ENCODE data around the gene POLE. TPM values are rescaled to one million over a fixed set of nuclear protein-coding genes. Genes with fewer than 3 reads are reported as not detected.

The POLE gene
- total RNA-seq, 4 donors from 2014 or later: 32.2 to 133 (median 44.4) TPM

- 95% methylated on average over 12 of the region's 12 CpGs for WGBS, 2 donors
- no peak for DNase-seq (ENCODE audit: low spot score in 2 of 2)
- Histone ChIP-seq H3K4me3 (no peak overlapping the region), H3K27ac (no peak overlapping the region), H3K4me1 (peaks cover 0 to 20% (median 0%) of the 10 kb centered on the region in 4 donors), H3K36me3 (peaks cover 0 to 98% (median 0%) of the 10 kb centered on the region in 3 donors), H3K27me3 (no peaks in the 10 kb centered on the region), H3K9me3 (no peaks in the 10 kb centered on the region)
- no peak for TF ChIP-seq POLR2A (IDR thresholded peaks at IDR 0.05)
- TF ChIP-seq, protein P1, sequence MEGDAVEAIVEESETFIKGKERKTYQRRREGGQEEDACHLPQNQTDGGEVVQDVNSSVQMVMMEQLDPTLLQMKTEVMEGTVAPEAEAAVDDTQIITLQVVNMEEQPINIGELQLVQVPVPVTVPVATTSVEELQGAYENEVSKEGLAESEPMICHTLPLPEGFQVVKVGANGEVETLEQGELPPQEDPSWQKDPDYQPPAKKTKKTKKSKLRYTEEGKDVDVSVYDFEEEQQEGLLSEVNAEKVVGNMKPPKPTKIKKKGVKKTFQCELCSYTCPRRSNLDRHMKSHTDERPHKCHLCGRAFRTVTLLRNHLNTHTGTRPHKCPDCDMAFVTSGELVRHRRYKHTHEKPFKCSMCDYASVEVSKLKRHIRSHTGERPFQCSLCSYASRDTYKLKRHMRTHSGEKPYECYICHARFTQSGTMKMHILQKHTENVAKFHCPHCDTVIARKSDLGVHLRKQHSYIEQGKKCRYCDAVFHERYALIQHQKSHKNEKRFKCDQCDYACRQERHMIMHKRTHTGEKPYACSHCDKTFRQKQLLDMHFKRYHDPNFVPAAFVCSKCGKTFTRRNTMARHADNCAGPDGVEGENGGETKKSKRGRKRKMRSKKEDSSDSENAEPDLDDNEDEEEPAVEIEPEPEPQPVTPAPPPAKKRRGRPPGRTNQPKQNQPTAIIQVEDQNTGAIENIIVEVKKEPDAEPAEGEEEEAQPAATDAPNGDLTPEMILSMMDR (IDR thresholded peaks at IDR 0.05): no peak
- TF ChIP-seq EP300 (IDR thresholded peaks at IDR 0.05): no peak
Measured at GRCh38 chr12:132576701-132577100, 110.4 kb downstream of the POLE start.

DNA sequence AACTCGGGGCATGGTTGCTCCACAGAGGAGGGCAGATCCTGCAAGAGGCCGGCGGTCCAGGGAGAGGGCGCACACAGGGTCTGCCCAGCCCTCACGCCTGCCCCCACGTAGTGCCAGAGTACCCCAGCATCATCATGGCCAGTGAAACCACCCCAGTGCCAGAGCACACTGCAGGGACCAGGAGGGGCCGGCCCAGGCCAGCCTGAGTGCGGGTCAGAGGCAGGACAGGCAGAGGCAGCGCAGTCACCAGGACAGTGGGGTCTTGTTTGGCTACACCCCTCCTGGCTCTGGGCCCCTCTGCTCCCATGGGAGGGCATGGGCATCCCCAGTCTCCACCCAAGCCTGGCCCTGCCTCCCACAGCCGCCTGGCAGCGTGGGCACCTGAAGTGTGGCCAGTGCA, 111.5 kb downstream of the POLE start:
- 89 to 96% methylated on average over 7 to 8 of the region's 11 CpGs for WGBS, 2 donors
- no peak overlapping the region for H3K4me3 ChIP-seq
- H3K9me3 ChIP-seq: no peaks in the 10 kb centered on the region
- TF ChIP-seq EP300 (IDR thresholded peaks at IDR 0.05): no peak
- TF ChIP-seq, protein P1 (IDR thresholded peaks at IDR 0.05): no peak
- no peak for TF ChIP-seq POLR2A (IDR thresholded peaks at IDR 0.05)
- H3K36me3 ChIP-seq: peaks cover 0 to 98% (median 0%) of the 10 kb centered on the region in 3 donors
- H3K27ac ChIP-seq: no peak overlapping the region
- no peak for DNase-seq (ENCODE audit: low spot score in 2 of 2)
- no peaks in the 10 kb centered on the region for H3K27me3 ChIP-seq
- peaks cover 0 to 17% (median 0%) of the 10 kb centered on the region in 4 donors for H3K4me1 ChIP-seq

GRCh38 chr12:132574271-132574996, 112.7 kb downstream of the POLE start:
- no peaks in the 10 kb centered on the region for H3K9me3 ChIP-seq
- WGBS, 2 donors: 95 to 97% methylated on average over 20 to 35 of the region's 39 CpGs
- TF ChIP-seq POLR2A (IDR thresholded peaks at IDR 0.05) (no peak), EP300 (IDR thresholded peaks at IDR 0.05) (no peak)
- TF ChIP-seq, protein P1 (IDR thresholded peaks at IDR 0.05): no peak
- H3K27me3 ChIP-seq: no peaks in the 10 kb centered on the region
- peaks cover 0 to 15% (median 0%) of the 10 kb centered on the region in 4 donors for H3K4me1 ChIP-seq
- H3K36me3 ChIP-seq: peaks cover 0 to 99% (median 0%) of the 10 kb centered on the region in 3 donors
- no peak overlapping the region for H3K4me3 ChIP-seq
- H3K27ac ChIP-seq: no peak overlapping the region
- DNase-seq (ENCODE audit: low spot score in 2 of 2): no peak

Small RNA genes within 50 kb of the gene (small RNA-seq; reads per million reads assigned to genes)
- not detected for gene MIR6763
- not detected for gene RNA5SP379

Other genes with a start within 250 kb of the POLE start
- gene FBRSL1, start 197.2 kb downstream of the POLE start, total RNA-seq: 10 to 100 TPM; 13.8 to 31.5 (median 16.1) TPM
- not detected for gene LRCOL1, start 76.8 kb downstream of the POLE start, total RNA-seq
- not detected for gene P2RX2, start 68.6 kb downstream of the POLE start, total RNA-seq
- gene PXMP2, start 245 bp upstream of the POLE start, total RNA-seq: 10 to 100 TPM; 40.8 to 72.5 (median 62.3) TPM
- gene PGAM5, start 23.5 kb upstream of the POLE start, total RNA-seq: 10 to 100 TPM; 22.9 to 50.7 (median 33.2) TPM
- 100 to 1,000 TPM in 1 of 4 donors, 10 to 100 TPM in 3; 68.2 to 103 (median 82.9) TPM for gene ANKLE2, start 74.5 kb upstream of the POLE start, total RNA-seq
- gene GOLGA3, start 141.5 kb upstream of the POLE start, total RNA-seq: 100 to 1,000 TPM in 2 of 4 donors, 10 to 100 TPM in 2; 69.8 to 117 (median 97.7) TPM
- gene CHFR, start 200.3 kb upstream of the POLE start, total RNA-seq: 10 to 100 TPM; 36.1 to 58.6 (median 39.8) TPM